GM12891 (cell line): ENCODE measurements around the gene DOLK. TPM values are rescaled to one million over a fixed set of nuclear protein-coding genes. Genes with fewer than 3 reads are reported as not detected.
"Not testable (repeated sequence)": the region's sequence is repeated elsewhere in the genome, so short reads cannot be mapped to it uniquely, and the experiment has no call there.

Experiments
- DNase-seq: peaks from one replicate; pipeline ENCODE4 v3.0.0; 2011; ENCODE audit warnings: low spot score; ENCODE audit not compliant: insufficient read length
- FAIRE-seq: peaks from 2 replicates; lab custom pipeline; 2011; peaks lifted over from hg19 to GRCh38; lab: Jason Lieb, UNC
- PAX5 ChIP-seq: IDR thresholded peaks from 2 replicates; pipeline ENCODE4 v1.6.1; 2011; ENCODE audit warnings: low read length, moderate library complexity, mild to moderate bottlenecking; ENCODE audit not compliant: insufficient read depth, severe bottlenecking
- POLR2A ChIP-seq: IDR thresholded peaks from 2 replicates; pipeline ENCODE4 v1.6.1; 2011; ENCODE audit warnings: low read depth, low read length, control low read depth
- POLR2AphosphoS5 ChIP-seq: IDR thresholded peaks from 2 replicates; pipeline ENCODE4 v1.6.1; 2011; ENCODE audit warnings: low read depth, low read length, control low read depth
- POU2F2 ChIP-seq: IDR thresholded peaks from 2 replicates; pipeline ENCODE4 v1.6.1; 2011; ENCODE audit warnings: low read depth, mild to moderate bottlenecking, control low read depth, low read length, moderate library complexity
- SPI1 ChIP-seq: IDR thresholded peaks from 2 replicates; pipeline ENCODE4 v1.6.1; 2011; ENCODE audit warnings: low read depth, low read length, control low read depth
- TAF1 ChIP-seq: IDR thresholded peaks from 2 replicates; pipeline ENCODE4 v1.6.1; 2011; ENCODE audit warnings: low read depth, low read length, control low read depth
- polyA plus RNA-seq: library from polyadenylated mRNA; unstranded; fragments of >200 nt; gene quantifications from one replicate; pipeline ENCODE4 v1.2.1, GENCODE V29; 2012; ENCODE audit warnings: low read depth, missing spikeins, inconsistent platforms; ENCODE audit not compliant: missing spikeins

The DOLK gene
- polyA plus RNA-seq, result 5.2 TPM

- peak; percentile 98 for FAIRE-seq
- TF ChIP-seq POU2F2 (peak; percentile 61; the same call in 1 of the 2 replicates), POLR2A (peak; percentile 96), TAF1 (peak; percentile 93), SPI1 (no peak), POLR2AphosphoS5 (peak; percentile 94), PAX5 (no peak)
These were observed at the start of gene DOLK, which contains the start of gene NUP188 for GRCh38 chr9:128947527-128948301. Gene DOLK (minus strand): TSS chr9:128947603. CDS start chr9:128947303, 300 bp downstream. Gene NUP188 (plus strand): TSS chr9:128947699. CDS start chr9:128947720, 21 bp downstream.

DNA sequence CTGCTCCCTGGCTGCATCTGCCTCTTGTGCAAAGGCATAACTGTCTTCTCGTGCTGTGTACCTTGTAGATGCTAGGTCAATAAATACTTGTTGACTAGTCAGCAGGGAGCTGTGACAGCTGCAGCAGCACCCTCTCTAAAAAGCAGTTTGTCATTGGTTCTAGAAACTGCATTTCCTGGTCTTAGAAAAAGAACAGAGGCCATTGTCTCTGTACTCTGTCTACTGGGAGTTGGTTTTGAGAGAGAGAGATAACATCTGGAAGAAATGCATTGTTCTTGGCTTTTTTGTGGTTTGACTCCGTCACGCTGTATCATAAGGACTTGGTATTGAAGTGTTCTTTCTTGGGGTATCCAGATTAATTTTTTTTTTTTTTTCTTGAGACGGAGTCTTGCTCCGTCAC is 48.4 kb upstream of the DOLK start:
- DNase-seq, result no peak
- no peak for FAIRE-seq

More at GRCh38 chr9:128947527-128948301, at the start of gene DOLK, which contains the start of gene NUP188:
- peak; percentile 99 for DNase-seq

DNA sequence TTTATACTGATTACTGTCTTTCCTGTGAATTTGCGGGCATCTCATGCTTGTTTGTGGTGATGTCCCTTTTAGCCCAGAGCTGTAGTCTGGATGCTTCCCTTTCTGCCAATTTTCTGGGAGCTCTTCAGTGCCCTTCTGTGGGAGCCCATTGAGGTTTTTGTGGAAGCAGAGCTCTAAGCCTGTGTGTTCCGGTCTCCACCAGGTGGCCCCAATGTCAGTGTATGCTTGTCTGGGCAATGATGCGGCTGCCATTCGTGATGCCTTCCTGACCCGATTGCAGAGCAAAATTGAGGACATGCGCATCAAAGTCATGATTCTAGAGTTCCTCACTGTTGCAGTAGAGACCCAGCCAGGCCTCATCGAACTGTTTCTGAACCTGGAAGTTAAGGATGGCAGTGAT is 45.6 kb upstream of the DOLK start:
- FAIRE-seq (peak; percentile 16), DNase-seq (no peak)
- TF ChIP-seq POU2F2 (no peak), TAF1 (no peak)

More for the DNA sequence above, 48.4 kb upstream of the DOLK start:
- TF ChIP-seq TAF1 (no peak), POU2F2 (no peak), POLR2AphosphoS5 (no peak), SPI1 (no peak), POLR2A (no peak), PAX5 (no peak)

DNA sequence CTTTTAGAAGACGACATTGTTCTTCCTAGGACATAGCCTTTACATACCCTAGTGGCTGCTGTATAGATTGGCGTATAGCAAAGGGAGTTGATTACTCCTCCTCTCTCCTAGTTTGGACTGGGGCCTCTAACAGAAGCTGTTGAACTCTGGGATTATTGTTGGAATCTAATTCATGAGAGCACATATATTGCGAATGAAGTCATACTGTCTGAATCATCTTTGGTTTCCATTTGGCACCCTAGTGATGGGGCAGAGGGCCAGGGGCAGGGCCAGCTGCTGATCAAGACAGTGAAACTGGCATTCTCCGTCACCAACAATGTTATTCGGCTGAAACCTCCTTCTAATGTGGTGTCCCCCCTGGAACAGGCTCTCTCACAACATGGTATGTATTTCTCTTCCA is 40.4 kb upstream of the DOLK start:
- no peak for FAIRE-seq
- TF ChIP-seq TAF1 (no peak), PAX5 (no peak), POLR2A (no peak), POU2F2 (no peak), SPI1 (no peak), POLR2AphosphoS5 (no peak)
- DNase-seq, result no peak

DNA sequence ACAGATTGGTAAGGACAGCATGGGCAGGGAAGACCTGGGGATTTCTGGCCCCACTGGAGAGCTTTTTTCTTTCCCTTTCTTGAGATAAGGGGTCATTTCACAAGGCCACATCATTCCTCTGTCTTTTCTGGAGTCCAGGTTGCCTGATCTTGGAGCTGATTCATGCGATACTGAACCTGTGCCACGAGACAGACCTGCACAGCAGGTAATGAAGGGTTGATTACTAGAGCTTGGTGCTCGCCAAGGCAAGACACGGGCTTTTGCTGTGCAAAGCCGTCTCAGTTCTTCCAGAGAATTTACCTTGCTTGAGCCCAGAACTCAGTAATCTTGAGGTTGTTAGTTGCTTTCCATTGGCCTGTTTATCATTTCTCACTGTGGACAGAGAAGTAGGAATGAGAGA is 39.3 kb upstream of the DOLK start:
- FAIRE-seq (no peak), DNase-seq (no peak)
- no peak for TF ChIP-seq POLR2A
- no peak for TF ChIP-seq POU2F2

- DNase-seq, result no peak
- no peak for TF ChIP-seq POLR2A
- no peak for TF ChIP-seq TAF1
- no peak for TF ChIP-seq POLR2AphosphoS5
- TF ChIP-seq PAX5, result no peak
- FAIRE-seq, result no peak
These were observed 36.1 kb upstream of the DOLK start for GRCh38 chr9:128983536-128983935.

GRCh38 chr9:128979111-128979510 is 31.7 kb upstream of the DOLK start:
- no peak for DNase-seq
- no peak for FAIRE-seq
- TF ChIP-seq TAF1 (no peak), POLR2AphosphoS5 (no peak), PAX5 (no peak), POLR2A (no peak), SPI1 (no peak), POU2F2 (no peak)

DNA sequence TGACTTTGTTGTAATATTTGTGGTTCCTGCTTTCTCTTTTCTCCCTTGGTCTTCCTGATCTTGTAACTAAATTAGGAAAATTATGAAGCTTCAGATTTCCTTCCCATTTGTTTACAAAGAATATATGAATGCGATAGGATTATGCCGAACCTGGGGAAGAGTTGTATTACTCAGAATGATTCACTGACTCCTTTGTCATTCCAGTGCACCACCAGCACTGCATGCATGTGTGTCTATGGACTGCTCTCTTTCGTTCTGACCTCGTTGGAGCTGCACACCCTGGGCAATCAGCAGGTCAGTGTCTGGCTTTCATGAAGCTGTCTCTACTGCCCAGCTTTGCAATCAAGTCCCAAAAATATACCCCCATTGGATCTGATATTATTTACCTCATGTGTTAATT is 25.6 kb upstream of the DOLK start:
- FAIRE-seq (no peak), DNase-seq (no peak)
- TF ChIP-seq SPI1, result no peak
- no peak for TF ChIP-seq POLR2AphosphoS5
- no peak for TF ChIP-seq TAF1
- no peak for TF ChIP-seq POU2F2
- no peak for TF ChIP-seq PAX5
- TF ChIP-seq POLR2A, result no peak

DNA sequence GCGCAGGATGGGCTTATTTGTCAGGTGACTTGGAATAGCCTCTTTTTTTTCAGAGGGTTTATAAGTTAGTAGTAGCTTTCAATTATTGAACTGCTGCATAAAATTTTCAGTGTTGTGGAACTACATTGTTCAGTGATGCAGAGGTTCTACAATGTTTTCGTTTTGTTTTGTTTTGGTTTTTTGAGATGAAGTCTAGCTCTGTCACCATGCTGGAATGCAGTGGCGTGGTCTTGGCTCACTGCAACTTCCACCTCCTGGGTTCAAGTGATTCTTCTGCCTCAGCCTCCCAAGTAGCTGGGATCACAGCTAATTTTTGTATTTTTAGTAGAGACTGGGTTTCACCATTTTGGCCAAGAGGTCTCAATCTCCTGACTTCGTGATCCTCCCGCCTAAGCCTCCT is 22.1 kb upstream of the DOLK start:
- DNase-seq (no peak), FAIRE-seq (no peak)
- TF ChIP-seq SPI1 (no peak), POLR2A (no peak), PAX5 (no peak), TAF1 (no peak), POLR2AphosphoS5 (no peak), POU2F2 (no peak)

DNA sequence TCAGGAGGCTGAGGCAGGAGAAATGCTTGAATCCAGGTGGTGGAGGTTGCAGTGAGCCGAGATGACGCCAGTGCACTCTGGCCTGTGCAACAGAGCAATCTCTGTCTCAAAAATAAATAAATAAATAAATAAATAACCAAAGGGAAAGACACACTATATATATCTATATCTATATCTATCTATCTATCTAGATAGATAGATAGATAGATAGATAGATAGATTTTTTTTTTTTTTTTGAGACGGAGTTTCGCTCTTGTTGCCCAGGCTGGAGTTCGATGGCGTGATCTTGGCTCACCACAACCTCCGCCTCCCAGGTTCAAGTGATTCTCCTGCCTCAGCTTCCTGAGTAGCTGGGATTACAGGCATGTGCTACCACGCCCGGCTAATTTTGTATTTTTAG is 14.0 kb upstream of the DOLK start:
- FAIRE-seq, DNase-seq: not testable (repeated sequence)

DNA sequence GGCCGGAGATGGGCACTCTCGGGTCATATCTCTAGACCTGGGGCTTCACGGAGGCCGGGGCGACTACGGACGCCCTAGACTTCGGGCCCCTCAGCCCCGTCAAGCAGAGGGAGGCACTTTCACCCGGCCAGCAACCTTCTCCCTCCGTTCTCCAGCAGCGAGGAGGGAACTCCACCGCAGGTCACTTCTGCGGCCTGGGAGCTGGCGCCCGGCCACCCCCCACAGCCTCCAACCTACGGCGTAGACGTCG is 201 bp downstream of the DOLK start:
- FAIRE-seq, result no peak
- DNase-seq, result no peak
- TF ChIP-seq POLR2AphosphoS5 (no peak), POLR2A (no peak), PAX5 (no peak), SPI1 (no peak), POU2F2 (no peak), TAF1 (no peak)
